ENCODE data around the gene P3R3URF.

Gene P3R3URF

GRCh38 chr1:46193984-46194570 lies 17.8 kb upstream of the P3R3URF start:
- Histone ChIP-seq H3K9me3 (ENCODE audit: control insufficient read depth in 1 of 2, low read length in 2 of 2) (no peaks in the 10 kb centered on the region), H3K36me3 (ENCODE audit: control insufficient read depth in 1 of 2, insufficient read depth in 2 of 2, low read length in 2 of 2) (peaks cover 41 to 57% of the 10 kb centered on the region in 2 donors), H3K27me3 (ENCODE audit: low read depth, low read length) (no peaks in the 10 kb centered on the region), H3K27ac (ENCODE audit: low read length) (no peak overlapping the region), H3K4me3 (ENCODE audit: low read depth in 1 of 2, low read length in 2 of 2) (no peak overlapping the region), H3K4me1 (ENCODE audit: control insufficient read depth in 1 of 2, insufficient read depth in 2 of 2, low read length in 2 of 2) (peaks cover 9 to 21% of the 10 kb centered on the region in 2 donors)

- H3K27me3 ChIP-seq (ENCODE audit: low read depth, low read length), result no peaks in the 10 kb centered on the region
- H3K4me3 ChIP-seq (ENCODE audit: low read depth in 1 of 2, low read length in 2 of 2), result no peak overlapping the region
- H3K9me3 ChIP-seq (ENCODE audit: control insufficient read depth in 1 of 2, low read length in 2 of 2), result no peaks in the 10 kb centered on the region
- H3K36me3 ChIP-seq (ENCODE audit: control insufficient read depth in 1 of 2, insufficient read depth in 2 of 2, low read length in 2 of 2), result peaks cover 41 to 59% of the 10 kb centered on the region in 2 donors
- H3K27ac ChIP-seq (ENCODE audit: low read length), result no peak overlapping the region
- H3K4me1 ChIP-seq (ENCODE audit: control insufficient read depth in 1 of 2, insufficient read depth in 2 of 2, low read length in 2 of 2), result peaks cover 9 to 15% of the 10 kb centered on the region in 2 donors
These were observed 17.0 kb upstream of the P3R3URF start for GRCh38 chr1:46193285-46193684.

- Histone ChIP-seq H3K27ac (ENCODE audit: low read length) (no peak overlapping the region), H3K4me3 (ENCODE audit: low read depth in 1 of 2, low read length in 2 of 2) (no peak overlapping the region), H3K9me3 (ENCODE audit: control insufficient read depth in 1 of 2, low read length in 2 of 2) (no peaks in the 10 kb centered on the region), H3K36me3 (ENCODE audit: control insufficient read depth in 1 of 2, insufficient read depth in 2 of 2, low read length in 2 of 2) (peaks cover 41 to 59% of the 10 kb centered on the region in 2 donors), H3K27me3 (ENCODE audit: low read depth, low read length) (no peaks in the 10 kb centered on the region), H3K4me1 (ENCODE audit: control insufficient read depth in 1 of 2, insufficient read depth in 2 of 2, low read length in 2 of 2) (peaks cover 1 to 7% of the 10 kb centered on the region in 2 donors)
These were observed 15.9 kb upstream of the P3R3URF start for GRCh38 chr1:46192171-46192570.

- H3K9me3 ChIP-seq (ENCODE audit: control insufficient read depth in 1 of 2, low read length in 2 of 2), result no peaks in the 10 kb centered on the region
- H3K27me3 ChIP-seq (ENCODE audit: low read depth, low read length), result no peaks in the 10 kb centered on the region
- peaks cover 38 to 55% of the 10 kb centered on the region in 2 donors for H3K36me3 ChIP-seq (ENCODE audit: control insufficient read depth in 1 of 2, insufficient read depth in 2 of 2, low read length in 2 of 2)
- H3K4me3 ChIP-seq (ENCODE audit: low read depth in 1 of 2, low read length in 2 of 2), result no peak overlapping the region
- H3K27ac ChIP-seq (ENCODE audit: low read length), result no peak overlapping the region
- H3K4me1 ChIP-seq (ENCODE audit: control insufficient read depth in 1 of 2, insufficient read depth in 2 of 2, low read length in 2 of 2), result no peaks in the 10 kb centered on the region
These were observed 14.9 kb upstream of the P3R3URF start for GRCh38 chr1:46191033-46191701.

GRCh38 chr1:46190539-46190938 lies 14.3 kb upstream of the P3R3URF start:
- no peaks in the 10 kb centered on the region for H3K27me3 ChIP-seq (ENCODE audit: low read depth, low read length)
- H3K4me1 ChIP-seq (ENCODE audit: control insufficient read depth in 1 of 2, insufficient read depth in 2 of 2, low read length in 2 of 2), result no peaks in the 10 kb centered on the region
- H3K4me3 ChIP-seq (ENCODE audit: low read depth in 1 of 2, low read length in 2 of 2), result no peak overlapping the region
- peaks cover 31 to 60% of the 10 kb centered on the region in 2 donors for H3K36me3 ChIP-seq (ENCODE audit: control insufficient read depth in 1 of 2, insufficient read depth in 2 of 2, low read length in 2 of 2)
- H3K9me3 ChIP-seq (ENCODE audit: control insufficient read depth in 1 of 2, low read length in 2 of 2), result no peaks in the 10 kb centered on the region
- no peak overlapping the region for H3K27ac ChIP-seq (ENCODE audit: low read length)

GRCh38 chr1:46188295-46189030 lies 12.2 kb upstream of the P3R3URF start:
- peaks cover 0 to 12% of the 10 kb centered on the region in 2 donors for H3K4me1 ChIP-seq (ENCODE audit: control insufficient read depth in 1 of 2, insufficient read depth in 2 of 2, low read length in 2 of 2)
- H3K9me3 ChIP-seq (ENCODE audit: control insufficient read depth in 1 of 2, low read length in 2 of 2), result no peaks in the 10 kb centered on the region
- peak overlapping the region; percentile 68 for H3K27ac ChIP-seq (ENCODE audit: low read length)
- peaks cover 19 to 44% of the 10 kb centered on the region in 2 donors for H3K36me3 ChIP-seq (ENCODE audit: control insufficient read depth in 1 of 2, insufficient read depth in 2 of 2, low read length in 2 of 2)
- no peaks in the 10 kb centered on the region for H3K27me3 ChIP-seq (ENCODE audit: low read depth, low read length)
- no peak overlapping the region for H3K4me3 ChIP-seq (ENCODE audit: low read depth in 1 of 2, low read length in 2 of 2)

GRCh38 chr1:46187106-46187869 lies 11.0 kb upstream of the P3R3URF start:
- no peaks in the 10 kb centered on the region for H3K9me3 ChIP-seq (ENCODE audit: control insufficient read depth in 1 of 2, low read length in 2 of 2)
- peak overlapping the region; percentile 68 for H3K27ac ChIP-seq (ENCODE audit: low read length)
- H3K4me1 ChIP-seq (ENCODE audit: control insufficient read depth in 1 of 2, insufficient read depth in 2 of 2, low read length in 2 of 2), result peaks cover 0 to 12% of the 10 kb centered on the region in 2 donors
- H3K4me3 ChIP-seq (ENCODE audit: low read depth in 1 of 2, low read length in 2 of 2), result no peak overlapping the region
- H3K27me3 ChIP-seq (ENCODE audit: low read depth, low read length), result no peaks in the 10 kb centered on the region
- H3K36me3 ChIP-seq (ENCODE audit: control insufficient read depth in 1 of 2, insufficient read depth in 2 of 2, low read length in 2 of 2), result peaks cover 8 to 33% of the 10 kb centered on the region in 2 donors

- H3K36me3 ChIP-seq (ENCODE audit: control insufficient read depth in 1 of 2, insufficient read depth in 2 of 2, low read length in 2 of 2), result peaks cover 7 to 24% of the 10 kb centered on the region in 2 donors
- no peak overlapping the region for H3K27ac ChIP-seq (ENCODE audit: low read length)
- peaks cover 0 to 12% of the 10 kb centered on the region in 2 donors for H3K4me1 ChIP-seq (ENCODE audit: control insufficient read depth in 1 of 2, insufficient read depth in 2 of 2, low read length in 2 of 2)
These were observed 9.8 kb upstream of the P3R3URF start for GRCh38 chr1:46186076-46186475.

GRCh38 chr1:46184920-46185658 lies 8.8 kb upstream of the P3R3URF start:
- Histone ChIP-seq H3K4me1 (ENCODE audit: control insufficient read depth in 1 of 2, insufficient read depth in 2 of 2, low read length in 2 of 2) (peaks cover 2 to 12% of the 10 kb centered on the region in 2 donors), H3K27ac (ENCODE audit: low read length) (no peak overlapping the region)

More at GRCh38 chr1:46186076-46186475, 9.8 kb upstream of the P3R3URF start:
- Histone ChIP-seq H3K4me3 (ENCODE audit: low read depth in 1 of 2, low read length in 2 of 2) (no peak overlapping the region), H3K27me3 (ENCODE audit: low read depth, low read length) (no peaks in the 10 kb centered on the region), H3K9me3 (ENCODE audit: control insufficient read depth in 1 of 2, low read length in 2 of 2) (no peaks in the 10 kb centered on the region)

GRCh38 chr1:46183926-46184557 lies 7.8 kb upstream of the P3R3URF start:
- Histone ChIP-seq H3K9me3 (ENCODE audit: control insufficient read depth in 1 of 2, low read length in 2 of 2) (no peaks in the 10 kb centered on the region), H3K36me3 (ENCODE audit: control insufficient read depth in 1 of 2, insufficient read depth in 2 of 2, low read length in 2 of 2) (peaks cover 0 to 6% of the 10 kb centered on the region in 2 donors), H3K4me1 (ENCODE audit: control insufficient read depth in 1 of 2, insufficient read depth in 2 of 2, low read length in 2 of 2) (peaks cover 11 to 16% of the 10 kb centered on the region in 2 donors), H3K4me3 (ENCODE audit: low read depth in 1 of 2, low read length in 2 of 2) (no peak overlapping the region), H3K27me3 (ENCODE audit: low read depth, low read length) (no peaks in the 10 kb centered on the region), H3K27ac (ENCODE audit: low read length) (peak overlapping the region; percentile 86)

More at GRCh38 chr1:46184920-46185658, 8.8 kb upstream of the P3R3URF start:
- H3K9me3 ChIP-seq (ENCODE audit: control insufficient read depth in 1 of 2, low read length in 2 of 2), result no peaks in the 10 kb centered on the region
- no peak overlapping the region for H3K4me3 ChIP-seq (ENCODE audit: low read depth in 1 of 2, low read length in 2 of 2)
- H3K27me3 ChIP-seq (ENCODE audit: low read depth, low read length), result no peaks in the 10 kb centered on the region
- H3K36me3 ChIP-seq (ENCODE audit: control insufficient read depth in 1 of 2, insufficient read depth in 2 of 2, low read length in 2 of 2), result peaks cover 0 to 15% of the 10 kb centered on the region in 2 donors
